ENCODE results near the gene MICAL3.

GRCh38 chr22:17907748-17908051 is 116.7 kb downstream of the MICAL3 start:
- TF ChIP-seq CTCF (IDR thresholded peaks at IDR 0.05), result no peak
- no peak for TF ChIP-seq POLR2A (IDR thresholded peaks at IDR 0.05)
- no peak for TF ChIP-seq POLR2AphosphoS5 (IDR thresholded peaks at IDR 0.05)

Measured in suprapubic skin (tissue), 4 donors.